HCT116 (cell line): ENCODE data around the gene THYN1. TPM values are rescaled to one million over a fixed set of nuclear protein-coding genes. Genes with fewer than 3 reads are reported as not detected.

Experiments
- ATAC-seq: fragments of 200-7000 bp; cut with Tn5 transposase; 2 replicates; pipeline ENCODE4 v1.9.1; 2020; ENCODE audit warnings: mild to moderate bottlenecking, moderate library complexity
- BruUV-seq: library from RNA; stranded (reverse); fragments of 400-500 nt; replicated peaks from 2 replicates; lab custom pipeline; 2021; lab: Mats Ljungman, UMichigan
- CTCF ChIA-PET: fragments of 300-600 bp; sonication (Branson Sonifier 250); formaldehyde crosslinking; loops from one replicate; lab custom pipeline; 2021; ENCODE audit warnings: antibody characterized with exemption; lab: Charles Lee
- POLR2A ChIA-PET: fragments of 300-600, 350-600 bp; sonication (Branson Sonifier 250); formaldehyde crosslinking; loops from one replicate; lab custom pipeline; 2021; ENCODE audit warnings: antibody characterized with exemption; lab: Charles Lee
- RAD21 ChIA-PET, 2 experiments: fragments of 300-600 bp; sonication (Branson Sonifier 250); formaldehyde crosslinking; loops; one replicate each; lab custom pipeline; 2023; ENCODE audit warnings: low total read pairs in 2 of 2; ENCODE audit not compliant: uncharacterized antibody in 2 of 2, unreplicated experiment in 2 of 2, low non-redundant PET in 1 of 2; lab: Charles Lee
- DNase-seq: peaks from one replicate; pipeline ENCODE4 v3.0.0-alpha.2; 2010; ENCODE audit warnings: low read depth, low spot score
- H2AFZ ChIP-seq: fragments of 200-600 bp; shearing (Covaris generic), sonication (generic); 2 replicates; pipeline ENCODE4 v1.6.1; 2017; ENCODE audit warnings: low read depth, mixed run types, mixed read lengths, antibody characterized with exemption, low read length; ENCODE audit not compliant: poor library complexity, severe bottlenecking
- H3K27ac ChIP-seq: 2 replicates; pipeline ENCODE4 v1.5.1; 2012; ENCODE audit warnings: low read depth, low read length
- H3K27me3 ChIP-seq: fragments of 200-600 bp; sonication (generic); 2 replicates; pipeline ENCODE4 v1.6.1; 2016; ENCODE audit warnings: mixed run types, low read length, mixed read lengths; ENCODE audit not compliant: insufficient read depth
- H3K36me3 ChIP-seq, 2 experiments: fragments of 200-500 bp in 1 of 2; fragments of 200-600 bp in 1 of 2; sonication (Bioruptor generic) in 1 of 2; sonication (generic) in 1 of 2; 2 replicates each; pipeline versions ENCODE4 v1.5.1 to v1.6.1; 2014 to 2016; ENCODE audit warnings: low read length in 2 of 2, inconsistent platforms in 1 of 2, mixed read lengths in 1 of 2, mixed run types in 1 of 2; ENCODE audit not compliant: insufficient read depth in 2 of 2, control insufficient read depth in 1 of 2
- H3K4me1 ChIP-seq, 2 experiments: fragments of 200-600 bp in 1 of 2; sonication (generic) in 1 of 2; 2 replicates each; pipeline versions ENCODE4 v1.5.1 to v1.6.1; 2012 to 2017; ENCODE audit warnings: low read length in 2 of 2, inconsistent platforms in 1 of 2, mild to moderate bottlenecking in 1 of 2, mixed read lengths in 1 of 2, mixed run types in 1 of 2, moderate library complexity in 1 of 2; ENCODE audit not compliant: insufficient read depth in 2 of 2, control insufficient read depth in 1 of 2
- H3K4me2 ChIP-seq: fragments of 200-600 bp; sonication (generic); 2 replicates; pipeline ENCODE4 v1.6.1; 2017; ENCODE audit warnings: mixed run types, low read length, mixed read lengths
- H3K4me3 ChIP-seq, 2 experiments: fragments of 200-600 bp in 1 of 2; sonication (generic) in 1 of 2; replicated peaks in 1 of 2; 2 replicates each; pipeline ENCODE4 v1.5.1; 2011 to 2016; ENCODE audit warnings: low read length in 2 of 2, control low read depth in 1 of 2, low read depth in 1 of 2, mild to moderate bottlenecking in 1 of 2, mixed read lengths in 1 of 2, mixed run types in 1 of 2
- H3K79me2 ChIP-seq: fragments of 200-600 bp; sonication (generic); 2 replicates; pipeline ENCODE4 v1.6.1; 2017; ENCODE audit warnings: mild to moderate bottlenecking, mixed run types, low read length, moderate library complexity, mixed read lengths; ENCODE audit not compliant: insufficient read depth
- H3K9ac ChIP-seq: fragments of 200-600 bp; sonication (generic); 2 replicates; pipeline ENCODE4 v1.6.1; 2016; ENCODE audit warnings: low read length, mixed read lengths
- H3K9me2 ChIP-seq: fragments of 200-600 bp; sonication (generic), shearing (Covaris generic); 2 replicates; pipeline ENCODE4 v1.6.1; 2017; ENCODE audit warnings: mixed run types, mild to moderate bottlenecking, moderate library complexity; ENCODE audit not compliant: insufficient read depth
- H3K9me3 ChIP-seq, 2 experiments: fragments of 200-500 bp in 1 of 2; fragments of 200-600 bp in 1 of 2; sonication (Bioruptor generic) in 1 of 2; sonication (generic) in 1 of 2; 2 replicates each; pipeline ENCODE4 v1.6.1; 2014 to 2017; ENCODE audit warnings: low read length in 2 of 2, mixed read lengths in 2 of 2, inconsistent platforms in 1 of 2, low read depth in 1 of 2, mild to moderate bottlenecking in 1 of 2, mixed run types in 1 of 2, moderate library complexity in 1 of 2; ENCODE audit not compliant: control insufficient read depth in 1 of 2, insufficient read depth in 1 of 2
- H4K20me1 ChIP-seq: fragments of 200-600 bp; sonication (generic), shearing (Covaris generic); 2 replicates; pipeline ENCODE4 v1.6.1; 2017; ENCODE audit warnings: mixed run types, mild to moderate bottlenecking, moderate library complexity; ENCODE audit not compliant: insufficient read depth
- CEBPB ChIP-seq: IDR thresholded peaks from 2 replicates; pipeline ENCODE4 v1.6.1; 2012; ENCODE audit warnings: low read depth
- ELF1 ChIP-seq: IDR thresholded peaks from 2 replicates; pipeline ENCODE4 v1.6.1; 2012; ENCODE audit warnings: low read depth, borderline replicate concordance
- EZH2 ChIP-seq: fragments of 200-600 bp; sonication (generic); IDR thresholded peaks from 2 replicates; pipeline ENCODE4 v1.6.1; 2017; ENCODE audit warnings: antibody characterized with exemption, mixed run types
- EZH2phosphoT487 ChIP-seq: fragments of 200-600 bp; IDR thresholded peaks from 2 replicates; pipeline ENCODE4 v1.6.1; 2018; ENCODE audit warnings: antibody characterized with exemption, borderline replicate concordance
- FOSL1 ChIP-seq: IDR thresholded peaks from 2 replicates; pipeline ENCODE4 v1.6.1; 2012; ENCODE audit warnings: low read depth
- SIN3A ChIP-seq: IDR thresholded peaks from 2 replicates; pipeline ENCODE4 v1.6.1; 2012; ENCODE audit warnings: low read depth
- SP1 ChIP-seq: IDR thresholded peaks from 2 replicates; pipeline ENCODE4 v1.6.1; 2012; ENCODE audit warnings: low read depth
- ZFX ChIP-seq: fragments of 450-650 bp; IDR thresholded peaks from 2 replicates; pipeline ENCODE4 v1.6.1; 2017
- intact Hi-C: fragments of 100-400 bp; cut with micrococcal nuclease; formaldehyde crosslinking; loops from 2 replicates; pipeline ENCODE4 v1.10.0; 2022
- total RNA-seq: library from RNA; stranded (reverse); gene quantifications from one replicate; pipeline ENCODE4 v1.2.1, GENCODE V29; 2021; ENCODE audit not compliant: unreplicated experiment
- TF ChIP-seq, protein P1 (sequence below): IDR thresholded peaks from 2 replicates; pipeline ENCODE4 v1.6.1; 2011; ENCODE audit warnings: mild to moderate bottlenecking, low read length, moderate library complexity; ENCODE audit not compliant: insufficient replicate concordance; ENCODE audit errors: extremely low read depth
- TF ChIP-seq, protein P2 (sequence below): IDR thresholded peaks from 2 replicates; pipeline ENCODE4 v1.6.1; 2012
- TF ChIP-seq, protein P3 (sequence below): IDR thresholded peaks from 2 replicates; pipeline ENCODE4 v1.6.1; 2012

The THYN1 gene
- total RNA-seq, 1 experiment from 2014 or later = 32.2 TPM

DNA sequence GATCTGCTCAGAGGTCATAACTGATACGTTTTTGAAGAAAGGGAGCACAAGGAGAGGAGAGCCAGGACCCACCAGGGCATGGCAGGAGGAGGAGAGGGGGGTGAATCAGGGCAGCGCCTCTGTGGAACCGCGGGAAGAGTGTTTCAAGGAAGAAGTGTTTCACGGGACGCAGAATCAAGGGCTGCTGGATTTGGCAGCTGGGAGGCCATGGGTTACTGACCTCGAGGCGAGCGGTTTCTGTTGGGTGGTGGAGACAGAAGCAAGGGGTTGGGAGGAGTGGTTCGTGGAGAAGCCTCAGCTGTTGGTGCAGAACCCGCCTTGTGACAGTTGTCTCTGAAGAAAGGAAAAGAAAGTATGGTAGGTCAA is 15.6 kb downstream of the THYN1 start:
- Histone ChIP-seq H3K27me3 (no peaks in the 10 kb centered on the region), H4K20me1 (no peaks in the 10 kb centered on the region), H3K79me2 (no peaks in the 10 kb centered on the region), H3K36me3 (peaks cover 3 to 15% of the 10 kb centered on the region in 2 experiments; a peak in 1 of 4 replicates), H3K4me3 (no peak overlapping the region), H3K9ac (no peak overlapping the region), H2AFZ (no peak overlapping the region), H3K27ac (no peak overlapping the region), H3K4me1 (no peaks in the 10 kb centered on the region), H3K9me3 (no peaks in the 10 kb centered on the region), H3K9me2 (no peaks in the 10 kb centered on the region), H3K4me2 (no peak overlapping the region)
- intact Hi-C loops = loop anchor here (5.0 kb wide), 1 partner anchor 50 kb away; no protein-coding TSS in a partner anchor
- DNase-seq (no peak), ATAC-seq (no peak)
- ChIA-PET CTCF (no interaction called here), POLR2A (no interaction called here), RAD21 (no interaction called here)
- TF ChIP-seq SIN3A (no peak), ZFX (no peak), EZH2 (no peak), SP1 (no peak), ELF1 (no peak), FOSL1 (no peak), EZH2phosphoT487 (no peak), CEBPB (no peak)
- TF ChIP-seq, protein P1, sequence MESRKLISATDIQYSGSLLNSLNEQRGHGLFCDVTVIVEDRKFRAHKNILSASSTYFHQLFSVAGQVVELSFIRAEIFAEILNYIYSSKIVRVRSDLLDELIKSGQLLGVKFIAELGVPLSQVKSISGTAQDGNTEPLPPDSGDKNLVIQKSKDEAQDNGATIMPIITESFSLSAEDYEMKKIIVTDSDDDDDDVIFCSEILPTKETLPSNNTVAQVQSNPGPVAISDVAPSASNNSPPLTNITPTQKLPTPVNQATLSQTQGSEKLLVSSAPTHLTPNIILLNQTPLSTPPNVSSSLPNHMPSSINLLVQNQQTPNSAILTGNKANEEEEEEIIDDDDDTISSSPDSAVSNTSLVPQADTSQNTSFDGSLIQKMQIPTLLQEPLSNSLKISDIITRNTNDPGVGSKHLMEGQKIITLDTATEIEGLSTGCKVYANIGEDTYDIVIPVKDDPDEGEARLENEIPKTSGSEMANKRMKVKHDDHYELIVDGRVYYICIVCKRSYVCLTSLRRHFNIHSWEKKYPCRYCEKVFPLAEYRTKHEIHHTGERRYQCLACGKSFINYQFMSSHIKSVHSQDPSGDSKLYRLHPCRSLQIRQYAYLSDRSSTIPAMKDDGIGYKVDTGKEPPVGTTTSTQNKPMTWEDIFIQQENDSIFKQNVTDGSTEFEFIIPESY = no peak
- TF ChIP-seq, protein P2, sequence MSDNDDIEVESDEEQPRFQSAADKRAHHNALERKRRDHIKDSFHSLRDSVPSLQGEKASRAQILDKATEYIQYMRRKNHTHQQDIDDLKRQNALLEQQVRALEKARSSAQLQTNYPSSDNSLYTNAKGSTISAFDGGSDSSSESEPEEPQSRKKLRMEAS = no peak
- TF ChIP-seq, protein P3, sequence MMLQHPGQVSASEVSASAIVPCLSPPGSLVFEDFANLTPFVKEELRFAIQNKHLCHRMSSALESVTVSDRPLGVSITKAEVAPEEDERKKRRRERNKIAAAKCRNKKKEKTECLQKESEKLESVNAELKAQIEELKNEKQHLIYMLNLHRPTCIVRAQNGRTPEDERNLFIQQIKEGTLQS = no peak
- no TSS peak for BruUV-seq
